Lower leg skin (tissue), 4 donors: ENCODE measurements around the gene PLXNC1. TPM values are rescaled to one million over a fixed set of nuclear protein-coding genes. Genes with fewer than 3 reads are reported as not detected.

Experiments used
- DNase-seq, 2 donors: peaks; one replicate each; pipeline ENCODE4 v3.0.0-alpha.2; 2019; ENCODE audit warnings: low spot score in 2 of 2
- H3K4me3 ChIP-seq: fragments of 200-600 bp; sonication (generic); 2 replicates; pipeline ENCODE4 v1.5.1; 2017; ENCODE audit warnings: mild to moderate bottlenecking, low read depth; ENCODE audit not compliant: poor library complexity, severe bottlenecking
- CTCF ChIP-seq, 3 donors: fragments of 450-650 bp; IDR thresholded peaks; one replicate each; pipeline ENCODE4 v1.5.1; 2016; ENCODE audit warnings: antibody characterized with exemption in 3 of 3, mild to moderate bottlenecking in 3 of 3, moderate library complexity in 2 of 3
- POLR2A ChIP-seq, 2 donors: fragments of 450-650 bp; IDR thresholded peaks; one replicate each; pipeline ENCODE4 v1.6.1; 2016 to 2017; ENCODE audit warnings: antibody characterized with exemption in 2 of 2, mild to moderate bottlenecking in 1 of 2, moderate library complexity in 1 of 2
- WGBS, 2 donors: methylation state at CpG; one replicate each; pipeline ENCODE4 v1.1.5; 2018; 5-methylcytosine and 5-hydroxymethylcytosine counted together
- intact Hi-C: fragments of 100-400 bp; cut with DNase I; formaldehyde crosslinking; loops from one replicate; pipeline ENCODE4 v1.15.0; 2023; ENCODE audit warnings: low total_unique reads
- total RNA-seq, 4 donors: library from RNA; depleted of rRNA; stranded (reverse); fragments of >200 nt; gene quantifications; one replicate each; pipeline ENCODE4 v1.1.0, GENCODE V29; 2016

Gene PLXNC1
- total RNA-seq, 4 donors from 2014 or later: 7.6 to 10.8 (median 8.2) TPM

GRCh38 chr12:94184995-94185719 lies 36.8 kb downstream of the PLXNC1 start:
- WGBS, 2 donors: 71 to 81% methylated on average over 7 of the region's 7 CpGs
- no peak overlapping the region for H3K4me3 ChIP-seq
- intact Hi-C loops: no loop called here
- no peak for DNase-seq
- TF ChIP-seq CTCF (IDR thresholded peaks at IDR 0.05) (no peak), POLR2A (IDR thresholded peaks at IDR 0.05) (no peak)

GRCh38 chr12:94185801-94186200 lies 37.4 kb downstream of the PLXNC1 start:
- no peak overlapping the region for H3K4me3 ChIP-seq
- no peak for DNase-seq
- intact Hi-C loops: no loop called here
- TF ChIP-seq POLR2A (IDR thresholded peaks at IDR 0.05): no peak
- no peak for TF ChIP-seq CTCF (IDR thresholded peaks at IDR 0.05)
- 87 to 89% methylated on average over 7 of the region's 7 CpGs for WGBS, 2 donors

- 48 to 49% methylated on average over 40 of the region's 40 CpGs for WGBS, 2 donors
- intact Hi-C loops: no loop called here
- H3K4me3 ChIP-seq: no peak overlapping the region
- TF ChIP-seq CTCF (IDR thresholded peaks at IDR 0.05): no peak
- TF ChIP-seq POLR2A (IDR thresholded peaks at IDR 0.05): no peak
- DNase-seq: no peak
Observed at GRCh38 chr12:94186278-94187241, 38.2 kb downstream of the PLXNC1 start.

GRCh38 chr12:94187361-94187760 lies 39.0 kb downstream of the PLXNC1 start:
- TF ChIP-seq POLR2A (IDR thresholded peaks at IDR 0.05) (no peak), CTCF (IDR thresholded peaks at IDR 0.05) (no peak)
- 46 to 58% methylated on average over 12 of the region's 12 CpGs for WGBS, 2 donors
- intact Hi-C loops: no loop called here
- no peak for DNase-seq
- H3K4me3 ChIP-seq: no peak overlapping the region

DNA sequence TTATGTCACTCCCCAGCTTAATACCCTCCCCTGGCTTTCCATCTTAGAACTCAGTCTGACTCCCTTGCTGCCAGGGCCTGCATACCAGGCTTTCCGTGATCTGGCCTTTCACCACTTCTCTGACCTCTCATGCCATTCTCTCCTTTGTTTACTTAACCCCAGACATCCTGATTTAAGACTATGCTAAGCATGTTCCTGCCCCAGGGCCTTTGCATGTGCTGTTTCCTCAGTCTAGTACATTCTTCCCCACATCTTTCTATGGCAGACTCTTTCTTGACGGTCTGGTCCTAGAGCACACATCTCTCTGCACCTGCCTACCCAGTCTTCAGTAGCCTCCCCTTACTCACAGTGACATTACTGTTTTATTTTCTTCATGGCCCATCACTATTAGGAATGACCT lies 42.2 kb downstream of the PLXNC1 start:
- no peak overlapping the region for H3K4me3 ChIP-seq
- no peak for DNase-seq
- TF ChIP-seq POLR2A (IDR thresholded peaks at IDR 0.05) (no peak), CTCF (IDR thresholded peaks at IDR 0.05) (no peak)
- intact Hi-C loops: no loop called here
- 50 to 91% methylated on average over 1 to 2 of the region's 2 CpGs for WGBS, 2 donors
